Measurements from ENCODE around the gene DUSP12.

The DUSP12 gene, protein sequence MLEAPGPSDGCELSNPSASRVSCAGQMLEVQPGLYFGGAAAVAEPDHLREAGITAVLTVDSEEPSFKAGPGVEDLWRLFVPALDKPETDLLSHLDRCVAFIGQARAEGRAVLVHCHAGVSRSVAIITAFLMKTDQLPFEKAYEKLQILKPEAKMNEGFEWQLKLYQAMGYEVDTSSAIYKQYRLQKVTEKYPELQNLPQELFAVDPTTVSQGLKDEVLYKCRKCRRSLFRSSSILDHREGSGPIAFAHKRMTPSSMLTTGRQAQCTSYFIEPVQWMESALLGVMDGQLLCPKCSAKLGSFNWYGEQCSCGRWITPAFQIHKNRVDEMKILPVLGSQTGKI

DNA sequence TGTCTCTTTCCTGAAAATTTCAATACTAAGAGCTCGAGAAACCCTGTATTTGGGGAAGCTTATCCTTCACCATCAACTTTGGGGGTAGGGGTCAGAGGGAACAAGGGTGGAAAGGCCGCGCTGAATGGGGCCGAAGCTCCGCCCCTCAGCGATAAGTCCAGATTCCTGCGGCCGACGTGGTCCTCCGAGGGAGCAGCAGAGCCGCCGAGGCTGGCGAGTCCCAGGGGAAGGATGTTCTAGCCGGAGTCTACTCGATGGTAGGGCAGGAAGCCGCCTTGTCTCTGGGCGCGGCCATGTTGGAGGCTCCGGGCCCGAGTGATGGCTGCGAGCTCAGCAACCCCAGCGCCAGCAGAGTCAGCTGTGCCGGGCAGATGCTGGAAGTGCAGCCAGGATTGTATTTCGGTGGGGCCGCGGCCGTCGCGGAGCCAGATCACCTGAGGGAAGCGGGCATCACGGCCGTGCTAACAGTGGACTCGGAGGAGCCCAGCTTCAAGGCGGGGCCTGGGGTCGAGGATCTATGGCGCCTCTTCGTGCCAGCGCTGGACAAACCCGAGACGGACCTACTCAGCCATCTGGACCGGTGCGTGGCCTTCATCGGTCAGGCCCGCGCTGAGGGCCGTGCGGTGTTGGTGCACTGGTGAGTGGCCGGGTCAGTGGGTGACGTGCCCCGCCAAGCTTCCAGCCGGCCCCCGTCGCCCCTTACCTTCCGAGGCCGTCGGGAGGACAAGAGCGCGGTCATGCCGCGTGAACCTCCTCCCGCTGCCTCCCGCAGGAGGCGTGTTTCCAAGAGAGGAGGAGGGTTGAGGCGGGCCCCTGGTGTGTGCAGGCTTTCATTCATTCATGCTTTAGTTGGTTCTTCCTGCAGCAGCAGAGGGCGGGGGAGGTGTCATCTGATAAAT, at the start of gene DUSP12:
TSS of gene DUSP12 (plus strand) at position 278 of the 899 bp plus-strand sequence. CDS start at position 294, 16 bp downstream.
- TF ChIP-seq, protein P1, sequence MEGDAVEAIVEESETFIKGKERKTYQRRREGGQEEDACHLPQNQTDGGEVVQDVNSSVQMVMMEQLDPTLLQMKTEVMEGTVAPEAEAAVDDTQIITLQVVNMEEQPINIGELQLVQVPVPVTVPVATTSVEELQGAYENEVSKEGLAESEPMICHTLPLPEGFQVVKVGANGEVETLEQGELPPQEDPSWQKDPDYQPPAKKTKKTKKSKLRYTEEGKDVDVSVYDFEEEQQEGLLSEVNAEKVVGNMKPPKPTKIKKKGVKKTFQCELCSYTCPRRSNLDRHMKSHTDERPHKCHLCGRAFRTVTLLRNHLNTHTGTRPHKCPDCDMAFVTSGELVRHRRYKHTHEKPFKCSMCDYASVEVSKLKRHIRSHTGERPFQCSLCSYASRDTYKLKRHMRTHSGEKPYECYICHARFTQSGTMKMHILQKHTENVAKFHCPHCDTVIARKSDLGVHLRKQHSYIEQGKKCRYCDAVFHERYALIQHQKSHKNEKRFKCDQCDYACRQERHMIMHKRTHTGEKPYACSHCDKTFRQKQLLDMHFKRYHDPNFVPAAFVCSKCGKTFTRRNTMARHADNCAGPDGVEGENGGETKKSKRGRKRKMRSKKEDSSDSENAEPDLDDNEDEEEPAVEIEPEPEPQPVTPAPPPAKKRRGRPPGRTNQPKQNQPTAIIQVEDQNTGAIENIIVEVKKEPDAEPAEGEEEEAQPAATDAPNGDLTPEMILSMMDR (conservative IDR thresholded peaks at IDR 0.05), result no peak; the same call in 1 of the 2 replicates
- peak within 1 kb of the TSS; percentile 92 for H3K27ac ChIP-seq

DNA sequence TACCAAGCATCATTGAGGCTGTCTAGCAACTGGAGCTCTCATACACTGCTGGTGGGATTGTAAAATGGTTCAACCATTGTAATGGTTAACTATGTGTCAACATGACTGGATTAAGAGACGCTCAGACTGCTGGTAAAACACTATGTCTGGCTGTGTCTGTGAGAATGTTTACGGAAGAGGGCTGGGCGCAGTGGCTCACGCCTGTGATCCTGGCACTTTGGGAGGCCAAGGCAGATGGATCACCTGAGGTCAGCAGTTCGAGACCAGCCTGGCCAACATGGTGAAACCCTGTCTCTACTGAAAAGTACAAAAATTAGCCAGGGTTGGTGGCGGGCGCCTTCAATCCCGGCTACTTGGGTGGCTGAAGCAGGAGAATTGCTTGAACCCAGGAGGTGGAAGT, 47.3 kb upstream of the DUSP12 start:
- 0 out of 2 replicates have a peak overlapping the region, but pooled peaks have one; percentile 5 for H3K27ac ChIP-seq
- TF ChIP-seq, protein P1 (conservative IDR thresholded peaks at IDR 0.05), result no peak

DNA sequence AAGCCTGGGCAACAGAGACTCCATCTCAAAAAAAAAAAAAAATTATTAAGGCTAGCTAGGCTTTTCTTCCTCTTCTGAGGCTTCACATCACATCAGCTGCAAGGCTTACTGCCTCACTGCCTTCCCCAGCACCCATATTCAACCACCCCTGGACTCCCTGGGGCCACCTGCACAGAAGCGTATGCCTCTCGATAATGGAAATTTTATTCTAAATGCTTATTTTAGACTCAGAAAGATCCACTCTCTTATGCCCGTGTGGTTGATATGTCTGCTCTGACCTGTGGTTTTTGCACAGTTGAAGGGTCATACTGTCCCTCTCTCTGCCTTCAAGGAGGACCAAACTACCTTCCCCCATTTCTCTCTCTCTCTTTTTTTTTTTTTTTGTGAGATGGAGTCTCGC, 44.0 kb upstream of the DUSP12 start:
- H3K27ac ChIP-seq, result no peak overlapping the region

DNA sequence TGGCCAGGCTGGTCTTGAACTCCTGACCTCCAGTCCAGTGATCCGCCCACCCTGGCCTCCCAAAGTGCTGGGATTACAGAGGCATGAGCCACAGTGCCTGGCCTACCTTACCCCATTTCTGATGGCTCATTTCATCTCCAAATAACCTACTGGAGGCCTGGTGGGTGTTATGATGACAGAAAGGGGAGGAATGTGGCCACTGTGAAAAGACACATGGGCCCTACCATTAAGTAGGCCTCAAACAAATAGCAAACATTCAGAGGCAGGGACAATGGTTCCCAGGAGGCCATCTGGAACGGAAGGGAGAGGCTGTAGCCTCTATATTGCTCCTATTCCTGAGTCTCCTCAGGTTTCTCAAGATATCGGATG, 43.5 kb upstream of the DUSP12 start:
- TF ChIP-seq, protein P1 (conservative IDR thresholded peaks at IDR 0.05), result no peak
- no peak overlapping the region for H3K27ac ChIP-seq

More for the DNA sequence above, 44.0 kb upstream of the DUSP12 start:
- TF ChIP-seq, protein P1 (conservative IDR thresholded peaks at IDR 0.05), result no peak

DNA sequence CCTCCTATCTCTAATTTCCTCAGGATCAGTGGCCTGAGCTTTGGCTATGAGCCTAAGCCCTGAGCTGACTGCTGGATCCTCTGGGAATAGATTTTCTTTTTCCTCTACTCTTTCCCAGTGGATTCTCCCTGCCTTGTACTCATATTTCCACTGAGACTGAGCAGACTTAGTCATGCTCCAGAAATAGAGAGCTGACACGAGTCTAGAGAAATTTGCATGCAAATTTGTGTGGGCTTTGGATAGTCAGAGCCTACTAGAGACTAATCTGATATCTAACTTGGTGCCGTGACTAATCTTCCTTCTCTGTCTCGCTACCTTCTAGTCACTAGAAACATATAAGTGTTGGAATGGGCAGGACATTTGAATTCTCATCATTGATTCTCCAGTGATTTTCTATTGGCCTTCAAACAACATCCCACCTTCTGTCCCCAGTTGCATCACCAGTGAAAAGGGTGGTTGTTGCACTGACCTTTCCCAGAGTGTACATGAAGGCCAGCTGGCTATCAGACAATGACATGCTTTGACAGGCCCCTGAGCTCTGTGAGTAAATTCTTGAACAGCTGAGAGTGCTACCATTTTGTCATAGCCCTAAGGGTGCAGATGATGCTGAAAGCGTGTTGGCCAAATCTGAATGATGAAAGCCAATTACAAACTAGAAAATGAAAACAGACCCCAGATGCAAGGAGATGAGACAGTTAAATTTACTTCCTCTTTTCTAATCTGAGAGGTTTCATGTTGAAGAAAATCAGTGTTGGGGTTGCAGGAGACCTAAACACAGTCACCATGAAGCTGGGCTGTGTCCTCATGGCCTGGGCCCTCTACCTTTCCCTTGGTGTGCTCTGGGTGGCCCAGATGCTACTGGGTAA, 42.9 kb upstream of the DUSP12 start, which contains the start of gene FCRLA:
TSS of gene FCRLA (plus strand) at position 748 of the 866 bp plus-strand sequence. CDS start at position 784, 36 bp downstream.
- no peak within 1 kb of the TSS for H3K27ac ChIP-seq
- TF ChIP-seq, protein P1 (conservative IDR thresholded peaks at IDR 0.05), result no peak

DNA sequence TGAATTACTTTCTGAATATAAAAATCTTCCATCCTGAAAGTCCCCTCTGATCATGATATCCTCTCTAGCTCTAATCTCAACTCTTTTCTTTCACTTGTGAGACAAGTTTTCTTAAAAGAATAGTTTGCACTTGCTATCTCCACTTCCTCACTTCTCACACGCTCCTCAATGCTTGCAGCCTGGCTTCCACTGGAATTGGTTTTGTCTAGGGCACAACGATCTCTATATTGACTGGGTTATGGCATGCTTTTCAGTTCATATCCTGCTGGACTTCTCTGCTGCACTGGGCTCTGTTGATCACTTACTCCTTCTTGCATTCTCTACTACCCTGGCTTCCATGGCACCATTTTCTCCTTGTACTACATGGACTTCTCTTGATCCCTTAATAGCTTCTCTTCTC, 42.1 kb upstream of the DUSP12 start:
- TF ChIP-seq, protein P1 (conservative IDR thresholded peaks at IDR 0.05), result no peak
- H3K27ac ChIP-seq, result no peak overlapping the region

Measured in VCaP (cell line).